Kidney epithelial cell (primary cell): ENCODE measurements around the gene LRGUK. TPM values are rescaled to one million over a fixed set of nuclear protein-coding genes. Genes with fewer than 3 reads are reported as not detected.

ENCODE experiments used
- DNase-seq: peaks from one replicate; pipeline ENCODE4 v3.0.0-alpha.2; 2010; ENCODE audit warnings: low read depth
- H3K27me3 ChIP-seq: 2 replicates; pipeline ENCODE4 v1.6.0; 2011; ENCODE audit warnings: low read length; ENCODE audit not compliant: control insufficient read depth, insufficient read depth
- H3K36me3 ChIP-seq: 2 replicates; pipeline ENCODE4 v1.5.1; 2011; ENCODE audit warnings: low read length; ENCODE audit not compliant: control insufficient read depth, insufficient read depth
- H3K4me3 ChIP-seq: 2 replicates; pipeline ENCODE4 v1.5.1; 2011; ENCODE audit warnings: low read depth, mild to moderate bottlenecking, control low read depth, low read length
- total RNA-seq: library from RNA; depleted of rRNA; stranded (reverse); fragments of >200 nt; gene quantifications from 2 replicates; pipeline ENCODE4 v1.2.3, GENCODE V29; 2015
- TF ChIP-seq, protein P1 (sequence below): IDR thresholded peaks from 2 replicates; pipeline ENCODE4 v1.5.1; 2011; ENCODE audit warnings: mild to moderate bottlenecking, moderate library complexity, low read length, control low read depth, inconsistent platforms; ENCODE audit not compliant: insufficient read depth, poor library complexity, severe bottlenecking

The LRGUK gene
- total RNA-seq, 1 donor from 2014 or later, result 0.42 TPM

GRCh38 chr7:134193240-134193639 is 66.1 kb downstream of the LRGUK start:
- TF ChIP-seq, protein P1, sequence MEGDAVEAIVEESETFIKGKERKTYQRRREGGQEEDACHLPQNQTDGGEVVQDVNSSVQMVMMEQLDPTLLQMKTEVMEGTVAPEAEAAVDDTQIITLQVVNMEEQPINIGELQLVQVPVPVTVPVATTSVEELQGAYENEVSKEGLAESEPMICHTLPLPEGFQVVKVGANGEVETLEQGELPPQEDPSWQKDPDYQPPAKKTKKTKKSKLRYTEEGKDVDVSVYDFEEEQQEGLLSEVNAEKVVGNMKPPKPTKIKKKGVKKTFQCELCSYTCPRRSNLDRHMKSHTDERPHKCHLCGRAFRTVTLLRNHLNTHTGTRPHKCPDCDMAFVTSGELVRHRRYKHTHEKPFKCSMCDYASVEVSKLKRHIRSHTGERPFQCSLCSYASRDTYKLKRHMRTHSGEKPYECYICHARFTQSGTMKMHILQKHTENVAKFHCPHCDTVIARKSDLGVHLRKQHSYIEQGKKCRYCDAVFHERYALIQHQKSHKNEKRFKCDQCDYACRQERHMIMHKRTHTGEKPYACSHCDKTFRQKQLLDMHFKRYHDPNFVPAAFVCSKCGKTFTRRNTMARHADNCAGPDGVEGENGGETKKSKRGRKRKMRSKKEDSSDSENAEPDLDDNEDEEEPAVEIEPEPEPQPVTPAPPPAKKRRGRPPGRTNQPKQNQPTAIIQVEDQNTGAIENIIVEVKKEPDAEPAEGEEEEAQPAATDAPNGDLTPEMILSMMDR, result no peak
- DNase-seq, result no peak

DNA sequence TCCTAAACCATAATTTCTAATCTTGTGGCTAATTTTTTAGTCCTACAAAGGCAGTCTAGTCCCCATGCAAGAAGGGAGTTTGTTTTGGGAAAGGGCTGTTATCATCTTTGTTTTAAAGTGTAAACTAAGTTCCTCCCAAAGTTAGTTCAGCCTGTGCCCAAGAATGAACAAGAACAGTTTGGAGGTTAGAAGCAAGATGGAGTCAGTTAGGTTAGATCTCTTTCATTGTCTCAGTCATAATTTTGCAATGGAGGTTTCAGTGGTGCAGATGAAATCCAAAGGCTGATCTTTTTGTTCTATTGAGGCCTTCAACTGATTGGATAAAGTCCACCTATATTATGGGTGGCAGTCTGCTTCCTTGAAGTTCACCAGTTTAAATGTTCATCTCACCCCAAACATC is 68.1 kb downstream of the LRGUK start:
- no peaks in the 10 kb centered on the region for H3K27me3 ChIP-seq
- no peak overlapping the region for H3K4me3 ChIP-seq
- TF ChIP-seq, protein P1, result no peak
- no peak for DNase-seq
- no peaks in the 10 kb centered on the region for H3K36me3 ChIP-seq

More at GRCh38 chr7:134193240-134193639, 66.1 kb downstream of the LRGUK start:
- Histone ChIP-seq H3K36me3 (no peaks in the 10 kb centered on the region), H3K4me3 (no peak overlapping the region), H3K27me3 (no peaks in the 10 kb centered on the region)

- TF ChIP-seq, protein P1, result no peak
- Histone ChIP-seq H3K4me3 (no peak overlapping the region), H3K36me3 (no peaks in the 10 kb centered on the region), H3K27me3 (no peaks in the 10 kb centered on the region)
- DNase-seq, result no peak
Measured at GRCh38 chr7:134196439-134196838, 69.3 kb downstream of the LRGUK start.

DNA sequence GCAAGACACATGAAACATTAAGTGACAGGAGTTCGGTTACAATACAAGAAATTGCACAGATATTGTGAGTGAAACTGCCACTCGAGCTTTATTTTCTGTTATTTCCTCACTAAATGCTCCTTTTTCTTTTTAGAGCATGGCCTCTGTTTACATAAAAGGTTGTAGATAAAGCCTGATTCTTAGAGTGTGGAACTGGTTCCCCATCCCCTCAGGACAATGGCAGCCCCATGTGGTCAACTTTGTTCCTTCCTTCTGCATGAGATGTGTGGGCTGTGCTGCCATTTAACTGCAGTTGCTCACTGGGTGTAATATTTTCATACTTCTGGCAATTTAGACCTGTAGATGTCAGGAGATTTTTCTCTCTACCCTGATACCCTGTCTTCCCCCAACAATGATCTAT is 70.2 kb downstream of the LRGUK start:
- no peak for DNase-seq
- H3K27me3 ChIP-seq, result no peaks in the 10 kb centered on the region
- TF ChIP-seq, protein P1, result no peak
- no peak overlapping the region for H3K4me3 ChIP-seq
- no peaks in the 10 kb centered on the region for H3K36me3 ChIP-seq

- TF ChIP-seq, protein P1, result no peak
- no peaks in the 10 kb centered on the region for H3K36me3 ChIP-seq
- no peak for DNase-seq
- H3K27me3 ChIP-seq, result no peaks in the 10 kb centered on the region
- H3K4me3 ChIP-seq, result no peak overlapping the region
Measured at GRCh38 chr7:134200970-134201369, 73.8 kb downstream of the LRGUK start.

GRCh38 chr7:134201569-134202261 is 74.6 kb downstream of the LRGUK start:
- TF ChIP-seq, protein P1, result no peak
- Histone ChIP-seq H3K4me3 (no peak overlapping the region), H3K27me3 (no peaks in the 10 kb centered on the region), H3K36me3 (no peaks in the 10 kb centered on the region)
- no peak for DNase-seq
